Mucosa of stomach (tissue), 1 donor: ENCODE data around the gene MR1.

ENCODE experiments used
- H3K27me3 ChIP-seq: one replicate; pipeline ENCODE4 v1.7.0; 2013; ENCODE audit warnings: mild to moderate bottlenecking, low read length; ENCODE audit not compliant: control insufficient read depth, insufficient read depth
- H3K36me3 ChIP-seq: one replicate; pipeline ENCODE4 v1.7.0; 2013; ENCODE audit warnings: low read length; ENCODE audit not compliant: control insufficient read depth, insufficient read depth
- H3K4me1 ChIP-seq: one replicate; pipeline ENCODE4 v1.7.0; 2013; ENCODE audit warnings: mild to moderate bottlenecking, low read length; ENCODE audit not compliant: control insufficient read depth, insufficient read depth
- H3K4me3 ChIP-seq: one replicate; pipeline ENCODE4 v1.7.0; 2013; ENCODE audit warnings: low read length
- H3K9ac ChIP-seq: one replicate; pipeline ENCODE4 v1.7.0; 2013; ENCODE audit warnings: mild to moderate bottlenecking, low read length, moderate library complexity
- H3K9me3 ChIP-seq: one replicate; pipeline ENCODE4 v1.7.0; 2013; ENCODE audit warnings: mild to moderate bottlenecking, low read length, moderate library complexity; ENCODE audit not compliant: control insufficient read depth
- donor health status: Pancreatic carcinoma.

Gene MR1

DNA sequence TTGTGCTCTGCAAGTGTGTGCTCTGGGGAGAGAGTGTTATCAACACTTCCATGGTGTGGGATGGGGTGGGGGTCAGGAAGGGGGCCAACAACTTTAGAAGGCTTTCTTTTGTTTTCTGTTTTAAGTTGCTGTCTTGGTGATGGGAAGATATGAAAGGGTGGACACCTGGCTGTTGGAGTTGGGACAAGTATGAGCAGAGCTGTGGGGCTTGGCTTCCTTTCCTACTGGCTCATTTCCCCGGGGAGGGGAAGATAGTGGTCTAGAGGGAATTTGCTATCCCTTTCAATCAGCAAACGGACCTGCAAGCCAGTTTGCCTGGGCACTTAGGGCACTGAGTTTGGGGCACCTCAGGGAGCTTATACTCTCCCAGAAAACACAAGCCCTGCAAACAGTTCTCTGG is 73.9 kb downstream of the MR1 start:
- H3K36me3 ChIP-seq = no peaks in the 10 kb centered on the region
- no peaks in the 10 kb centered on the region for H3K9me3 ChIP-seq
- H3K4me3 ChIP-seq = no peak overlapping the region
- H3K27me3 ChIP-seq = no peaks in the 10 kb centered on the region
- H3K9ac ChIP-seq = no peak overlapping the region
- peaks cover 24% of the 10 kb centered on the region for H3K4me1 ChIP-seq

DNA sequence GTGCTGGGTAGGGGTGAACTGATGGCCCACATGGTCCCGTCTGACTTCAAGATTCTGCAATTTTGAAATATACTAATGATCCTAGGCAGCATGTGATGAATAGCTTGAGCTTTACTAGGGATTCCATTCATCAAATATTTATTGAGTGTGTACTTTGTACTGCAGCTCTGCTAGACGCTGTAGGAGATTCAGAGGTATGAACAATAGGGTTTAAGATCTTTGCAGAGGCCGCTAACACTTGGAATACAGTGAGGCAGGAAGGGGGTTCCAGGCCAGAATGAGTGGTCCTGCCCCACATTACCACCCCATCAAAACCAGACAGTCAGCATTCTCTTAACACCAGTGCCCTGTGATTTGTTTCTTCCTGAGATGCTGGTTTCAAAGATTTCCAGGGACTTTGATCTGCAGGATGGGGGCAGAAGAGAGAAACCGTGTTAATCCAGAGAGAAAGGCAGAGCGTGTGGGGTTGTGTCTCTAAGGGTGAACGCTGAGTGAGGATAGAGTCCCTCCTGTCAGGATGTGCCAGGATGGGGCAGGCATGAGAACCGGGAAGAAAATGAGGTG is 74.6 kb downstream of the MR1 start:
- Histone ChIP-seq H3K9me3 (no peaks in the 10 kb centered on the region), H3K36me3 (no peaks in the 10 kb centered on the region), H3K4me3 (no peak overlapping the region), H3K9ac (no peak overlapping the region), H3K27me3 (no peaks in the 10 kb centered on the region), H3K4me1 (peaks cover 30% of the 10 kb centered on the region)

DNA sequence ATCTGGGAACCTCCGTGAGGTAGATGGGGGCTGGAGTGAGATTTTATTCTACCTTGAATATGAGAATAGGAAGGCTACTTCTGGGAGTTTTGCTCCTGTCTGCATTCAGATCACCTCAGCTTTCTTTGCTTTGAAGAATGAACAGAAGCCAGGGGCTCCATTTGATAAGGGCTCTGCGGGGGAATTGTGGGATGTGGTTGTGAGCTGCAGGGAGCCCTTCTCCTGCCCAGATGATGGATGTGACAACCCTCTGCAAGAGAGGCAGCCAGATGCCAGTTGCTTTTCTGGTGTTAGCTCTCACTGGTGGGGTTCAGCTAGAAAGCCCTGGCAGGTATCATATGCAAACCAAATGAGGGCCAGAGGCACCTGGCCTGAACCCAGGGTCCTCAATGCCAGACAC is 76.2 kb downstream of the MR1 start:
- no peak overlapping the region for H3K4me3 ChIP-seq
- H3K27me3 ChIP-seq = no peaks in the 10 kb centered on the region
- peaks cover 23% of the 10 kb centered on the region for H3K4me1 ChIP-seq
- H3K36me3 ChIP-seq = no peaks in the 10 kb centered on the region
- H3K9me3 ChIP-seq = no peaks in the 10 kb centered on the region
- no peak overlapping the region for H3K9ac ChIP-seq
